IMR-90 (cell line): Measurements from ENCODE around the gene MEGF6. TPM values are rescaled to one million over a fixed set of nuclear protein-coding genes. Genes with fewer than 3 reads are reported as not detected.
A peak's percentile ranks its signal among the peaks of the same experiment; 100 is the strongest.

Experiments used
- ATAC-seq: fragments of 200-7000 bp; cut with Tn5 transposase; 2 replicates; pipeline ENCODE4 v1.9.1; 2020; ENCODE audit warnings: low read depth, mild to moderate bottlenecking, moderate library complexity
- BruUV-seq: library from RNA; stranded (reverse); fragments of 400-500 nt; replicated peaks from 2 replicates; lab custom pipeline; 2021; lab: Mats Ljungman, UMichigan
- CTCF ChIA-PET: fragments of 300-600 bp; formaldehyde crosslinking; extraction: SDS; loops from one replicate; lab custom pipeline; 2021; ENCODE audit warnings: antibody characterized with exemption; lab: Yijun Ruan, JAX
- POLR2A ChIA-PET: fragments of 300-600 bp; sonication (Branson Sonifier 250); formaldehyde crosslinking; loops from one replicate; lab custom pipeline; 2022; ENCODE audit warnings: antibody characterized with exemption; ENCODE audit not compliant: unreplicated experiment; lab: Charles Lee
- DNase-seq: peaks from one replicate; pipeline ENCODE4 v3.0.0; 2013
- H2AFZ ChIP-seq: replicated peaks from 2 replicates; pipeline ENCODE3; 2013; ENCODE audit warnings: low read length, mild to moderate bottlenecking; ENCODE audit not compliant: poor library complexity
- H2AK5ac ChIP-seq: 2 replicates; pipeline ENCODE4 v1.6.1; 2013; ENCODE audit warnings: low read depth, low read length, inconsistent platforms
- H2AK9ac ChIP-seq: replicated peaks from 2 replicates; pipeline ENCODE3; 2013; ENCODE audit warnings: mild to moderate bottlenecking, low read depth, low read length, moderate library complexity; ENCODE audit not compliant: poor library complexity
- H2BK120ac ChIP-seq: 2 replicates; pipeline ENCODE4 v1.6.1; 2013; ENCODE audit warnings: low read depth, low read length, inconsistent platforms
- H2BK15ac ChIP-seq: 3 replicates; pipeline ENCODE4 v1.6.1; 2013; ENCODE audit warnings: low read depth, low read length, inconsistent platforms
- H2BK20ac ChIP-seq: 2 replicates; pipeline ENCODE4 v1.6.1; 2013; ENCODE audit warnings: low read depth, mild to moderate bottlenecking, inconsistent platforms, low read length, moderate library complexity
- H2BK5ac ChIP-seq: 2 replicates; pipeline ENCODE4 v1.6.1; 2013; ENCODE audit warnings: mild to moderate bottlenecking, low read depth, low read length, inconsistent platforms; ENCODE audit not compliant: poor library complexity, severe bottlenecking
- H3K14ac ChIP-seq: replicated peaks from 2 replicates; pipeline ENCODE4 v1.6.1; 2013; ENCODE audit warnings: low read depth, low read length, inconsistent platforms
- H3K18ac ChIP-seq: 2 replicates; pipeline ENCODE4 v1.6.1; 2013; ENCODE audit warnings: low read depth, low read length, control low read depth
- H3K23ac ChIP-seq: 2 replicates; pipeline ENCODE4 v1.6.1; 2013; ENCODE audit warnings: low read depth, low read length, inconsistent platforms
- H3K27ac ChIP-seq: 2 replicates; pipeline ENCODE4 v1.5.1; 2013; ENCODE audit warnings: mild to moderate bottlenecking, control low read depth, low read length; ENCODE audit not compliant: insufficient read depth
- H3K27me3 ChIP-seq: 2 replicates; pipeline ENCODE4 v1.6.1; 2013; ENCODE audit warnings: low read length; ENCODE audit not compliant: control insufficient read depth, insufficient read depth
- H3K36me3 ChIP-seq: 2 replicates; pipeline ENCODE4 v1.6.1; 2013; ENCODE audit warnings: low read length, mixed read lengths; ENCODE audit not compliant: control insufficient read depth, insufficient read depth
- H3K4ac ChIP-seq: 2 replicates; pipeline ENCODE4 v1.6.1; 2013; ENCODE audit warnings: low read depth, low read length, inconsistent platforms
- H3K4me1 ChIP-seq: 2 replicates; pipeline ENCODE4 v1.6.1; 2013; ENCODE audit warnings: low read length, mixed read lengths; ENCODE audit not compliant: control insufficient read depth, insufficient read depth
- H3K4me2 ChIP-seq: 2 replicates; pipeline ENCODE4 v1.6.1; 2013; ENCODE audit warnings: low read depth, mild to moderate bottlenecking, control low read depth, low read length, moderate library complexity
- H3K4me3 ChIP-seq: 2 replicates; pipeline ENCODE4 v1.5.1; 2013; ENCODE audit warnings: low read depth, mild to moderate bottlenecking, control low read depth, low read length, moderate library complexity; ENCODE audit not compliant: insufficient read depth
- H3K56ac ChIP-seq: 2 replicates; pipeline ENCODE4 v1.6.1; 2013; ENCODE audit warnings: low read length, inconsistent platforms; ENCODE audit not compliant: insufficient read depth; ENCODE audit errors: extremely low read depth
- H3K79me1 ChIP-seq, 2 experiments: 2 replicates each; pipeline ENCODE4 v1.6.1; 2013; ENCODE audit warnings: low read length in 2 of 2, inconsistent platforms in 1 of 2, low read depth in 1 of 2
- H3K9ac ChIP-seq: 2 replicates; pipeline ENCODE4 v1.6.1; 2013; ENCODE audit warnings: low read depth, low read length, control low read depth
- H3K9me1 ChIP-seq: 2 replicates; pipeline ENCODE4 v1.6.1; 2013; ENCODE audit warnings: low read length, inconsistent platforms; ENCODE audit not compliant: insufficient read depth
- H3K9me3 ChIP-seq: 2 replicates; pipeline ENCODE4 v1.6.1; 2013; ENCODE audit warnings: low read length; ENCODE audit not compliant: control insufficient read depth, insufficient read depth
- H4K20me1 ChIP-seq: 2 replicates; pipeline ENCODE4 v1.6.1; 2013; ENCODE audit warnings: low read length, inconsistent platforms; ENCODE audit not compliant: insufficient read depth
- H4K5ac ChIP-seq: 2 replicates; pipeline ENCODE4 v1.6.1; 2013; ENCODE audit warnings: mild to moderate bottlenecking, low read depth, low read length, control low read depth
- H4K8ac ChIP-seq, 2 experiments: 2 replicates each; pipeline ENCODE4 v1.6.1; 2013; ENCODE audit warnings: low read depth in 2 of 2, low read length in 2 of 2, control low read depth in 1 of 2, inconsistent platforms in 1 of 2
- H4K91ac ChIP-seq: 2 replicates; pipeline ENCODE4 v1.6.1; 2013; ENCODE audit warnings: low read depth, low read length, inconsistent platforms; ENCODE audit not compliant: insufficient read depth
- CTCF ChIP-seq: conservative IDR thresholded peaks from 2 replicates; pipeline ENCODE4 v1.5.1; 2012; ENCODE audit warnings: mild to moderate bottlenecking, low read depth, low read length, improper control_type of control experiment
- RFX5 ChIP-seq: IDR thresholded peaks from 2 replicates; pipeline ENCODE4 v1.8.0; 2012; ENCODE audit warnings: low read depth, mild to moderate bottlenecking, low read length, moderate library complexity
- WGBS, 2 experiments: methylation state at CpG; one replicate each; pipeline versions ENCODE4 v1.1.5 to v1.1.7; 2013; ENCODE audit warnings: missing lambda C conversion rate in 2 of 2; ENCODE audit not compliant: insufficient read length in 1 of 2; ENCODE audit errors: extremely low coverage in 2 of 2; 5-methylcytosine and 5-hydroxymethylcytosine counted together
- dilution Hi-C: fragments of 300-500 bp; cut with HindIII; formaldehyde crosslinking; loops from one replicate; pipeline ENCODE4 v1.14.3; 2018; ENCODE audit warnings: low sequenced_read_pairs; ENCODE audit not compliant: unreplicated experiment
- in situ Hi-C: fragments of 300-500 bp; cut with MboI; formaldehyde crosslinking; loops from 3 replicates; pipeline ENCODE4 v1.14.3; 2019; ENCODE audit warnings: low sequenced_read_pairs, inconsistent platforms, mixed read lengths
- intact Hi-C: fragments of 100-400 bp; cut with micrococcal nuclease; formaldehyde crosslinking; loops from 2 replicates; pipeline ENCODE4 v1.10.0; 2022
- polyA plus RNA-seq, 3 experiments: library from polyadenylated mRNA; depleted of rRNA; stranded (reverse); fragments of >200 nt; gene quantifications; 2 replicates each; pipeline ENCODE4 v1.2.3, GENCODE V29; 2012; ENCODE audit warnings: low replicate concordance in 1 of 3
- total RNA-seq: library from RNA; depleted of rRNA; stranded (reverse); fragments of >200 nt; gene quantifications from 2 replicates; pipeline ENCODE4 v1.2.3, GENCODE V29; 2012

MEGF6 gene
- total and polyA plus RNA-seq, 2 of the 4 experiments (the other 2 are of a cell fraction), result 0.72 to 4.1 TPM

GRCh38 chr1:3533067-3534048, 78.0 kb downstream of the MEGF6 start:
- Histone ChIP-seq H3K4me2 (no peak overlapping the region), H3K18ac (no peak overlapping the region), H2BK15ac (no peak overlapping the region), H2BK5ac (no peak overlapping the region), H3K23ac (no peak overlapping the region), H4K20me1 (no peaks in the 10 kb centered on the region), H3K4me3 (no peak overlapping the region), H3K9ac (no peak overlapping the region), H2AFZ (no peak overlapping the region), H3K9me1 (peaks cover 2% of the 10 kb centered on the region; the same call in 1 of the 2 replicates), H3K4me1 (peaks cover 4% of the 10 kb centered on the region), H3K14ac (no peak overlapping the region), H3K79me1 (peaks cover 0 to 10% of the 10 kb centered on the region in 2 experiments; a peak in 2 of 4 replicates), H4K91ac (no peak overlapping the region), H4K5ac (no peak overlapping the region), H3K27ac (no peak overlapping the region), H3K36me3 (no peaks in the 10 kb centered on the region), H2AK5ac (no peak overlapping the region), H2BK120ac (no peak overlapping the region), H3K4ac (no peak overlapping the region), H3K56ac (no peak overlapping the region), H2BK20ac (no peak overlapping the region), H2AK9ac (no peak overlapping the region), H3K27me3 (no peaks in the 10 kb centered on the region), H4K8ac (no peak overlapping the region), H3K9me3 (no peaks in the 10 kb centered on the region)
- ChIA-PET CTCF (no interaction called here), POLR2A (no interaction called here)
- in situ Hi-C loops (no loop called here), intact Hi-C loops (no loop called here), dilution Hi-C loops (no loop called here)
- DNase-seq (no peak), ATAC-seq (no peak)
- BruUV-seq, result no TSS peak
- TF ChIP-seq CTCF (0 out of 2 replicates have a peak, but pooled peaks have one; percentile 2), RFX5 (no peak)
- WGBS, 2 experiments, result 50% methylated on average over 2 of the region's 30 CpGs; no CpG with 5 or more reads in 1 of the 2 experiments
